T-helper 17 cell (primary cell): Measurements from ENCODE around the gene CCDC8. TPM values are rescaled to one million over a fixed set of nuclear protein-coding genes. Genes with fewer than 3 reads are reported as not detected.

Experiments
- ATAC-seq: fragments of 150-1000 bp; cut with Tn5 transposase; 2 replicates; pipeline ENCODE4 v1.10.0; 2021; ENCODE audit warnings: mild to moderate bottlenecking, moderate library complexity
- DNase-seq, 3 donors: peaks; one replicate each; pipeline versions ENCODE4 v3.0.0 to v3.0.0-alpha.2; 2020 to 2021
- H3K9me3 ChIP-seq: one replicate; pipeline ENCODE4 v1.7.0; 2013; ENCODE audit warnings: low read length, mild to moderate bottlenecking; ENCODE audit not compliant: control insufficient read depth, poor library complexity, severe bottlenecking
- H3K27ac Mint-ChIP-seq: one replicate; pipeline ENCODE4 v1.8.0; 2022; ENCODE audit warnings: mild to moderate bottlenecking, moderate library complexity, mixed read lengths
- H3K27me3 Mint-ChIP-seq: one replicate; pipeline ENCODE4 v1.8.0; 2022; ENCODE audit warnings: mixed read lengths
- H3K36me3 Mint-ChIP-seq: one replicate; pipeline ENCODE4 v1.8.0; 2022; ENCODE audit warnings: low read depth, mixed read lengths
- H3K4me1 Mint-ChIP-seq: one replicate; pipeline ENCODE4 v1.8.0; 2022; ENCODE audit warnings: mild to moderate bottlenecking, mixed read lengths
- H3K4me3 Mint-ChIP-seq: one replicate; pipeline ENCODE4 v1.8.0; 2022; ENCODE audit warnings: mild to moderate bottlenecking, moderate library complexity, mixed read lengths
- total RNA-seq, 4 donors: library from RNA in 2 of 4; stranded (reverse) in 2 of 4; gene quantifications; one replicate each; pipeline ENCODE4 v1.2.3 and lab custom pipeline; 2022 to 2026

CCDC8 gene
- total RNA-seq: not detected
- 0 reads per million in 2 donors for total RNA-seq (lab: John Stamatoyannopoulos, UW)

- H3K4me3 Mint-ChIP-seq: no peak within 1 kb of the TSS
- peaks cover 15% of the 10 kb centered on the region for H3K4me1 Mint-ChIP-seq
- ATAC-seq (no peak), DNase-seq (no peak)
- peaks cover 66% of the 10 kb centered on the region for H3K27me3 Mint-ChIP-seq
- H3K27ac Mint-ChIP-seq: no peak within 1 kb of the TSS
- H3K36me3 Mint-ChIP-seq: peaks cover 3% of the 10 kb centered on the region
- no peaks in the 10 kb centered on the region for H3K9me3 ChIP-seq
These were observed at the start of gene CCDC8 for GRCh38 chr19:46413262-46414031. Gene CCDC8 (minus strand): TSS chr19:46413564. CDS start chr19:46412810, 754 bp downstream.

- DNase-seq (no peak), ATAC-seq (no peak)
- no peak overlapping the region for H3K4me3 Mint-ChIP-seq
- H3K4me1 Mint-ChIP-seq: peaks cover 2% of the 10 kb centered on the region
- peaks cover 3% of the 10 kb centered on the region for H3K36me3 Mint-ChIP-seq
- H3K27ac Mint-ChIP-seq: no peak overlapping the region
- peaks cover 39% of the 10 kb centered on the region for H3K27me3 Mint-ChIP-seq
- H3K9me3 ChIP-seq: no peaks in the 10 kb centered on the region
These were observed 48.2 kb upstream of the CCDC8 start for GRCh38 chr19:46461537-46461936.

GRCh38 chr19:46460981-46461380 lies 47.6 kb upstream of the CCDC8 start:
- H3K9me3 ChIP-seq: no peaks in the 10 kb centered on the region
- Mint-ChIP-seq H3K27me3 (peaks cover 42% of the 10 kb centered on the region), H3K4me1 (no peaks in the 10 kb centered on the region)

GRCh38 chr19:46460055-46460454 lies 46.7 kb upstream of the CCDC8 start:
- H3K27me3 Mint-ChIP-seq: peaks cover 43% of the 10 kb centered on the region
- H3K27ac Mint-ChIP-seq: no peak overlapping the region
- peaks cover under 1% of the 10 kb centered on the region for H3K36me3 Mint-ChIP-seq
- no peak overlapping the region for H3K4me3 Mint-ChIP-seq
- H3K9me3 ChIP-seq: no peaks in the 10 kb centered on the region
- H3K4me1 Mint-ChIP-seq: no peaks in the 10 kb centered on the region
- no peak for ATAC-seq
- no peak for DNase-seq

More at GRCh38 chr19:46460981-46461380, 47.6 kb upstream of the CCDC8 start:
- no peak overlapping the region for H3K27ac Mint-ChIP-seq
- peaks cover 3% of the 10 kb centered on the region for H3K36me3 Mint-ChIP-seq
- no peak overlapping the region for H3K4me3 Mint-ChIP-seq
- ATAC-seq (no peak), DNase-seq (no peak)

GRCh38 chr19:46456930-46457329 lies 43.6 kb upstream of the CCDC8 start:
- Mint-ChIP-seq H3K4me3 (no peak overlapping the region), H3K27ac (no peak overlapping the region), H3K36me3 (no peaks in the 10 kb centered on the region), H3K27me3 (peaks cover 31% of the 10 kb centered on the region), H3K4me1 (no peaks in the 10 kb centered on the region)
- no peak for DNase-seq
- no peaks in the 10 kb centered on the region for H3K9me3 ChIP-seq
- no peak for ATAC-seq

GRCh38 chr19:46454244-46454643 lies 40.9 kb upstream of the CCDC8 start:
- no peak for ATAC-seq
- Mint-ChIP-seq H3K4me1 (no peaks in the 10 kb centered on the region), H3K27me3 (peaks cover 41% of the 10 kb centered on the region), H3K27ac (no peak overlapping the region), H3K36me3 (no peaks in the 10 kb centered on the region), H3K4me3 (no peak overlapping the region)
- DNase-seq: no peak
- H3K9me3 ChIP-seq: no peaks in the 10 kb centered on the region

- DNase-seq: no peak
- H3K9me3 ChIP-seq: no peaks in the 10 kb centered on the region
- Mint-ChIP-seq H3K36me3 (no peaks in the 10 kb centered on the region), H3K4me3 (no peak overlapping the region), H3K27ac (no peak overlapping the region), H3K27me3 (peaks cover 35% of the 10 kb centered on the region), H3K4me1 (no peaks in the 10 kb centered on the region)
- ATAC-seq: no peak
These were observed 40.3 kb upstream of the CCDC8 start for GRCh38 chr19:46453661-46454060.

- Mint-ChIP-seq H3K4me3 (no peak overlapping the region), H3K27me3 (peaks cover 33% of the 10 kb centered on the region)
These were observed 38.8 kb upstream of the CCDC8 start for GRCh38 chr19:46452186-46452585.

GRCh38 chr19:46451352-46451751 lies 38.0 kb upstream of the CCDC8 start:
- peaks cover 30% of the 10 kb centered on the region for H3K27me3 Mint-ChIP-seq
- H3K4me3 Mint-ChIP-seq: no peak overlapping the region
- no peaks in the 10 kb centered on the region for H3K4me1 Mint-ChIP-seq
- no peaks in the 10 kb centered on the region for H3K36me3 Mint-ChIP-seq
- ATAC-seq: no peak
- DNase-seq: no peak
- H3K27ac Mint-ChIP-seq: no peak overlapping the region
- no peaks in the 10 kb centered on the region for H3K9me3 ChIP-seq

More at GRCh38 chr19:46452186-46452585, 38.8 kb upstream of the CCDC8 start:
- no peak overlapping the region for H3K27ac Mint-ChIP-seq
- no peak for DNase-seq
- H3K9me3 ChIP-seq: no peaks in the 10 kb centered on the region
- ATAC-seq: no peak
- no peaks in the 10 kb centered on the region for H3K36me3 Mint-ChIP-seq
- H3K4me1 Mint-ChIP-seq: no peaks in the 10 kb centered on the region

- H3K9me3 ChIP-seq: no peaks in the 10 kb centered on the region
- H3K36me3 Mint-ChIP-seq: no peaks in the 10 kb centered on the region
- no peaks in the 10 kb centered on the region for H3K4me1 Mint-ChIP-seq
- DNase-seq (no peak), ATAC-seq (no peak)
- no peak overlapping the region for H3K4me3 Mint-ChIP-seq
- peaks cover 29% of the 10 kb centered on the region for H3K27me3 Mint-ChIP-seq
- H3K27ac Mint-ChIP-seq: no peak overlapping the region
These were observed 37.4 kb upstream of the CCDC8 start for GRCh38 chr19:46450737-46451136.

- Mint-ChIP-seq H3K36me3 (no peaks in the 10 kb centered on the region), H3K4me1 (no peaks in the 10 kb centered on the region), H3K27ac (no peak overlapping the region), H3K27me3 (peaks cover 25% of the 10 kb centered on the region), H3K4me3 (no peak overlapping the region)
- no peak for ATAC-seq
- DNase-seq: no peak
- no peaks in the 10 kb centered on the region for H3K9me3 ChIP-seq
These were observed 35.9 kb upstream of the CCDC8 start for GRCh38 chr19:46449228-46449627.

GRCh38 chr19:46448601-46449000 lies 35.2 kb upstream of the CCDC8 start:
- Mint-ChIP-seq H3K4me1 (no peaks in the 10 kb centered on the region), H3K27ac (no peak overlapping the region), H3K36me3 (no peaks in the 10 kb centered on the region), H3K4me3 (no peak overlapping the region), H3K27me3 (peaks cover 25% of the 10 kb centered on the region)
- H3K9me3 ChIP-seq: no peaks in the 10 kb centered on the region
- DNase-seq: no peak
- ATAC-seq: no peak

- no peaks in the 10 kb centered on the region for H3K9me3 ChIP-seq
- no peaks in the 10 kb centered on the region for H3K36me3 Mint-ChIP-seq
- H3K4me1 Mint-ChIP-seq: peaks cover 4% of the 10 kb centered on the region
- H3K27me3 Mint-ChIP-seq: peaks cover 25% of the 10 kb centered on the region
- H3K27ac Mint-ChIP-seq: no peak overlapping the region
- no peak for ATAC-seq
- H3K4me3 Mint-ChIP-seq: no peak overlapping the region
- no peak for DNase-seq
These were observed 34.5 kb upstream of the CCDC8 start for GRCh38 chr19:46447824-46448223.

- H3K4me3 Mint-ChIP-seq: no peak overlapping the region
- peaks cover 5% of the 10 kb centered on the region for H3K4me1 Mint-ChIP-seq
- H3K36me3 Mint-ChIP-seq: no peaks in the 10 kb centered on the region
- H3K27me3 Mint-ChIP-seq: peaks cover 25% of the 10 kb centered on the region
- H3K27ac Mint-ChIP-seq: no peak overlapping the region
- no peaks in the 10 kb centered on the region for H3K9me3 ChIP-seq
- no peak for ATAC-seq
- no peak for DNase-seq
These were observed 33.6 kb upstream of the CCDC8 start for GRCh38 chr19:46447006-46447405.
